ENCODE data around the gene PSMA6.
"Not testable (repeated sequence)": the region's sequence is repeated elsewhere in the genome, so short reads cannot be mapped to it uniquely, and the experiment has no call there.

PSMA6 gene

DNA sequence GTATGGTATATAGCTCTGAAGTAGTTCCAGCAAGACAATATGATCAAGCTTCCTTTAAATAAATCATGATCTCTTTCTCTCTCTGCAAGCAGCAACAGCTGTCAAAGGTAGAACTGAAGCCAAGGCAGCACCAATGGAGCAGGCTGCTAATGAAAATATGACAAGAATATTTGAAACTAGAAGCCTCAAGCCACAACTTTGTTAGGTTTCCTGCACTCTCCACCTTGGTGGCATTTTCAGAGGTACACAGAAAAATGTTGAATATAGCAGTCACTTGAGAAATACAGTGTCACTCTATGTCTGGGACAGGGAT is 43.8 kb upstream of the PSMA6 start:
- TF ChIP-seq, protein P1, sequence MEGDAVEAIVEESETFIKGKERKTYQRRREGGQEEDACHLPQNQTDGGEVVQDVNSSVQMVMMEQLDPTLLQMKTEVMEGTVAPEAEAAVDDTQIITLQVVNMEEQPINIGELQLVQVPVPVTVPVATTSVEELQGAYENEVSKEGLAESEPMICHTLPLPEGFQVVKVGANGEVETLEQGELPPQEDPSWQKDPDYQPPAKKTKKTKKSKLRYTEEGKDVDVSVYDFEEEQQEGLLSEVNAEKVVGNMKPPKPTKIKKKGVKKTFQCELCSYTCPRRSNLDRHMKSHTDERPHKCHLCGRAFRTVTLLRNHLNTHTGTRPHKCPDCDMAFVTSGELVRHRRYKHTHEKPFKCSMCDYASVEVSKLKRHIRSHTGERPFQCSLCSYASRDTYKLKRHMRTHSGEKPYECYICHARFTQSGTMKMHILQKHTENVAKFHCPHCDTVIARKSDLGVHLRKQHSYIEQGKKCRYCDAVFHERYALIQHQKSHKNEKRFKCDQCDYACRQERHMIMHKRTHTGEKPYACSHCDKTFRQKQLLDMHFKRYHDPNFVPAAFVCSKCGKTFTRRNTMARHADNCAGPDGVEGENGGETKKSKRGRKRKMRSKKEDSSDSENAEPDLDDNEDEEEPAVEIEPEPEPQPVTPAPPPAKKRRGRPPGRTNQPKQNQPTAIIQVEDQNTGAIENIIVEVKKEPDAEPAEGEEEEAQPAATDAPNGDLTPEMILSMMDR (IDR thresholded peaks at IDR 0.05; ENCODE audit: borderline replicate concordance, insufficient read depth, low read depth, low read length), result no peak
- H3K4me3 ChIP-seq (ENCODE audit: low read depth, low read length), result no peak overlapping the region

DNA sequence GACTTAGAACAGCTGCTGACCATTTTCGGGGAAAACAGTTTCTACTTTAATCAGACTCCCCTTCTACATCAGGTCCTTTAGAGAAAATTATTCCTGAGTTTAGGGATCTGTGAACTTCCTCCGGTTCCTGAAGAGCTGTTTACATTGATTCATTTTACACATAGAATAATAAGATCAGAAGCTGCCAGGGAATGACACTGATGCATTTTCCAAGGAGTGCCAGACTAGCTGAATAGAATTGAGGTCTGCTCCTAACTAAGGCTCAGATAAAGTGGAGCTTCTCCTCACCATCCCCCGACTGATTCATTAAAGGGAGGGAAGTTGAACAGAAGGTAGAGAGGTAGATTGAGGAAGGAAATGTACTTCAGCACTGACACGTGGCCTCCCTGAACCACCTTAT is 41.9 kb upstream of the PSMA6 start:
- TF ChIP-seq, protein P1 (IDR thresholded peaks at IDR 0.05; ENCODE audit: borderline replicate concordance, insufficient read depth, low read depth, low read length), result no peak
- H3K4me3 ChIP-seq (ENCODE audit: low read depth, low read length), result no peak overlapping the region

DNA sequence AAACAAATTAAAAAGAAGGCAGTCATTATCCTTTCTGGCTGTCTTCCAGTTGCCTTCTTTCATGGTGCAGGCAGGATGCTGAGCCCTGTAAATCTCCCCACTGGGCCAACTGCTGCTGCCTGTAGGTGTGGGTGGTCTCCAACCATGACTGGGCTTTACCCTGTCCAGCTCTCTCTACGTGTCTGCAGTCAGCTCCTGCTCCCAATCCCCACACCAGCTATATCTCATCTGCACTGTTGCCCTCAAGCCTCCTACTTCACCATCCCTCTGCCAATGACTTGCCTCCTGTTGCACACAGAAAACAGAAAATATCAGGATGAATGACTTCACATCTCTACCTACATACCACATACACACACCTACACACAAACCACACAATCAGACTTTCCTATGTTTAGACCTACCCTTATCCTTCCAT is 39.7 kb upstream of the PSMA6 start:
- TF ChIP-seq, protein P1 (IDR thresholded peaks at IDR 0.05; ENCODE audit: borderline replicate concordance, insufficient read depth, low read depth, low read length), result no peak
- no peak overlapping the region for H3K4me3 ChIP-seq (ENCODE audit: low read depth, low read length)

DNA sequence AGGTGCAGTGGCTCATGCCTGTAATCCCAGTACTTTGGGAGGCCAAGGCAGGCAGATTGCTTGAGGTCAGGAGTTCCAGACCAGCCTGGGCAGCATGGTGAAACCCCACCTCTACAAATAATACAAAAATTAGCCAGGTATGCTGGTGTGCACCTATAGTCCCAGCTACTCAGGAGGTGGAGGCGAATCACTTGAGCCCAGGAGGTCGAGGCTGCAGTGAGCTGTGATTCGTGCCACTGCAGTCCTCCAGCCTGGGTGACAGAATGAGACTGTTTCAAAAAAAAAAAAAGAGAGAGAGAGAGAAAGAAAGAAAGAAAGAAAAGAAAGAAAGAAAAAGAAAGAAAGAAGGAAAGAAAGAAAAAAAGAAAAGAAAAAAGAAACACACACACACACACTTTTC is 39.1 kb upstream of the PSMA6 start:
- H3K4me3 ChIP-seq (ENCODE audit: low read depth, low read length), result not testable (repeated sequence)

DNA sequence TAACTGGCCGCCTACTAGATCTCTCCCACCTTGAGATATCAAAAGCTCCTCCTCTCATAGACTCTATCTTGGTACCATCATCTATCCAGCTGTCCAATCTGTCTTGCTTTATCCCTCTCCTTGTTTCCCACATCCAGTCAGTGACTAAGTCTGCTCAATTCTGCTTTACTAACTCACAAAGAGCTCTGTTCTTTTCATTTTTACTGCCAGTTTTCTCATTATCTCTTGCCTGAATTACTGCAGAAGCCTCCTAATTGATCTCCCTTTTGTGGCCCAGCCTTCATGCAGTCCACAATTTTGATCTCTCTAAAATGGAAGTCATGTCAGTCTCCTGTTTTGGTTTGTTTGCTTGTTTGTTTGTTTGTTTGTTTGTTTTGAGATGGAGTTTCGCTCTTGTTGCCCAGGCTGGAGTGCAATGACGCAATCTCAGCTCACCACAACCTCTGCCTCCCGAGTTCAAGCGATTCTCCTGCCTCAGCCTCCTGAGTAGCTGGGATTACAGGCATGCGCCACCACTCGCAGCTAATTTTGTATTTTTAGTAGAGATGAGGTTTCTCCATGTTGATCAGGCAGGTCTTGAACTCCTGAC is 38.1 kb upstream of the PSMA6 start:
- H3K4me3 ChIP-seq (ENCODE audit: low read depth, low read length), result not testable (repeated sequence)

DNA sequence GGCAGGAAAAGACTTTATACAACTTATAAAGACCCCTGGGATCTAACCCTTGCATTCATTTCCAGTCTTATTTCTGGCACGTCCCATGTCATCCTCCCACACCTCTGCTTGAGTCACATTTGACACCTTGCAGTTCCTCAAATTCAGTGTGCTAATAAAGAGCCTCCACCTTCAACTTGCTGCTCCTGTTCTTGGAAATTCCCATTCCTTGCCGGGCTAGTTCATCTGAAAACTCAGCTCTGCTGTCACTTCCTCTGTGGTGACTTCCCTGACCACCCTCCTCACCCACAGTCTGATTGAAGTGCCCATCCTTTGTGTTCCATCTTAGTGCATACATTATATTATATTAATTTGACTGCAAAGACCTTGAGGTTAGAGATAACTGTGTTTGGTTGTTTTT is 37.4 kb upstream of the PSMA6 start:
- H3K4me3 ChIP-seq (ENCODE audit: low read depth, low read length), result no peak overlapping the region
- TF ChIP-seq, protein P1 (IDR thresholded peaks at IDR 0.05; ENCODE audit: borderline replicate concordance, insufficient read depth, low read depth, low read length), result no peak

DNA sequence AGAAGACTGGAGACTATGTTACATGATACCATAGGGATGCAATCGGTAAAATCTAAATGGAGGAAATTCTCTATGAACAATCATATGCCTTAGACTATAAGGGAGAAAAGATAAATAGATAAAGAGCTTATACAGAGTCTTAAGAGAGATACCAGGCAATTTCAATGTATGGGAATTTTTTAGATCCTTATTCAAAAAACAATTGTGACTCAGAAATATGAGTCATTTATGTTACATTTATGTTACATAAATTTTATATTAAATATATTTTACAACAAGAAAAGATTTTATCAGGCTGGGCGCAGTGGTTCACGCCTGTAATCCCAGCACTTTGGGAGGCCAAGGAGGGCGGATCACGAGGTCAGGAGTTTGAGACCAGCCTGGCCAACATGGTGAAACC is 36.5 kb upstream of the PSMA6 start:
- TF ChIP-seq, protein P1 (IDR thresholded peaks at IDR 0.05; ENCODE audit: borderline replicate concordance, insufficient read depth, low read depth, low read length), result no peak
- no peak overlapping the region for H3K4me3 ChIP-seq (ENCODE audit: low read depth, low read length)

DNA sequence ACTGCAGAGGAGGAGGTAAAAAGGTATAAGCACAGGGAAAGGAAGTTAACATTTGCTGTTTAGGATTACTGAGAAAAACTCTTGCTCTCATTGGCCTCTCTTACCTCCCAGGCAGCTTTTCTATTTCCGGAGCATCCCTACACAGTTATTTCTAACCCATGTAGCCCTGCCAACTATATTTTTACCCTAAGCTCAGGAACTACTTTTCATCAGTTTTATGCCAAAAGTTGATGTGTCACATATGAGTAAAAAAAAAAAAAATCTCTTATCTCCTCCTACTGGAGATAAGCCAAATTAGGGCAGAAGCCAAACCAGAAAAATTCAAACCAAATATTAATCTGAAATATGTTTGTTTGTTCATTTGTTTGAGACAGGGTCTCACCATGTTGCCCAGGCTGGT is 34.4 kb upstream of the PSMA6 start:
- TF ChIP-seq, protein P1 (IDR thresholded peaks at IDR 0.05; ENCODE audit: borderline replicate concordance, insufficient read depth, low read depth, low read length), result no peak

More for the DNA sequence above, 34.4 kb upstream of the PSMA6 start:
- no peak overlapping the region for H3K4me3 ChIP-seq (ENCODE audit: low read depth, low read length)
